Measurements from ENCODE around the gene FUCA2. TPM values are rescaled to one million over a fixed set of nuclear protein-coding genes. Genes with fewer than 3 reads are reported as not detected.

FUCA2 gene
- total and polyA plus RNA-seq, 2 of the 8 experiments (the other 6 are each of a cell fraction or from before 2014, with no cell fraction given): 24.2 to 47.2 TPM

- TF ChIP-seq CTCF (IDR thresholded peaks at IDR 0.05; ENCODE audit: control extremely low read depth in 1 of 3, insufficient read depth in 1 of 3, low read depth in 1 of 3, low read length in 3 of 3) (no peak), BACH1 (IDR thresholded peaks at IDR 0.05; ENCODE audit: low read length) (no peak), RNF2 (IDR thresholded peaks at IDR 0.05; ENCODE audit: borderline replicate concordance, low read depth, low read length, missing control alignments, poor library complexity, severe bottlenecking) (no peak), ATF2 (IDR thresholded peaks at IDR 0.05; ENCODE audit: low read length) (no peak), JUN (IDR thresholded peaks at IDR 0.05; ENCODE audit: low read depth, low read length) (no peak), SIX5 (IDR thresholded peaks at IDR 0.05; ENCODE audit: low read depth, low read length) (no peak), NANOG (IDR thresholded peaks at IDR 0.05; ENCODE audit: insufficient read depth, low read depth, low read length, poor library complexity, severe bottlenecking) (no peak), JUND (IDR thresholded peaks at IDR 0.05; ENCODE audit: low read length) (no peak), BRCA1 (IDR thresholded peaks at IDR 0.05; ENCODE audit: low read depth, low read length) (no peak), SIRT6 (IDR thresholded peaks at IDR 0.05; ENCODE audit: low read length) (no peak)
Observed at GRCh38 chr6:143457563-143458359, 53.8 kb downstream of the FUCA2 start (continued).

All from H1 (cell line).